Aorta (tissue), 4 donors: ENCODE measurements around the gene CBX6. TPM values are rescaled to one million over a fixed set of nuclear protein-coding genes. Genes with fewer than 3 reads are reported as not detected.

Experiments used
- polyA plus RNA-seq, 2 donors: library from polyadenylated mRNA; stranded (reverse); fragments of 200-250 nt; gene quantifications; one replicate each; pipeline ENCODE4 v1.2.3, GENCODE V29; 2013
- total RNA-seq, 2 donors: library from RNA; stranded (reverse); fragmentation: NEBNext Ultra II Directional; extraction: Animal tissue kit (Norgen Biotek cat#: 25700); gene quantifications; one replicate each; pipeline ENCODE4 v1.2.1, GENCODE V29; 2021
- donor health status: healthy with polysubstance abuse.
- donor health status: Bipolar disorder and iron deficiency.
- donor health status: DM: no; HTN: no; CAD: no.
- donor health status: DM: yes; HTN: yes; CAD: no.

CBX6 gene
- total and polyA plus RNA-seq, 4 donors, result 17.5 to 104 (median 68.0) TPM

Other genes starting within 250 kb of the CBX6 start
- gene FAM227A, start 215.8 kb downstream of the CBX6 start, total RNA-seq, result 1 to 10 TPM in 1 of 2 donors, under 1 TPM in 1; 0.78 to 1.3 TPM
- under 1 TPM in 1 of 2 donors, not detected in 1; 0.56 TPM for gene FAM227A, start 215.8 kb downstream of the CBX6 start, polyA plus RNA-seq
- gene CBY1, start 215.6 kb downstream of the CBX6 start, total RNA-seq, result 10 to 100 TPM; 24.0 to 35.2 TPM
- gene CBY1, start 215.6 kb downstream of the CBX6 start, polyA plus RNA-seq, result 10 to 100 TPM; 64.6 to 66.5 TPM
- 10 to 100 TPM; 36.0 to 39.2 TPM for gene TOMM22, start 190.3 kb downstream of the CBX6 start, total RNA-seq
- gene TOMM22, start 190.3 kb downstream of the CBX6 start, polyA plus RNA-seq, result 10 to 100 TPM; 28.9 to 42.4 TPM
- gene JOSD1, start 171.3 kb downstream of the CBX6 start, total RNA-seq, result 10 to 100 TPM; 54.0 to 54.7 TPM
- gene JOSD1, start 171.3 kb downstream of the CBX6 start, polyA plus RNA-seq, result 10 to 100 TPM; 19.7 to 30.0 TPM
- 10 to 100 TPM; 49.5 to 59.2 TPM for gene GTPBP1, start 166.3 kb downstream of the CBX6 start, total RNA-seq
- gene GTPBP1, start 166.3 kb downstream of the CBX6 start, polyA plus RNA-seq, result 10 to 100 TPM; 10.5 to 21.6 TPM
- gene SUN2, start 116.2 kb downstream of the CBX6 start, total RNA-seq, result 100 to 1,000 TPM; 275 to 495 TPM
- gene SUN2, start 116.2 kb downstream of the CBX6 start, polyA plus RNA-seq, result 100 to 1,000 TPM in 1 of 2 donors, 10 to 100 TPM in 1; 95.4 to 303 TPM
- 10 to 100 TPM in 1 of 2 donors, 1 to 10 TPM in 1; 8.2 to 10.8 TPM for gene DNAL4, start 78.1 kb downstream of the CBX6 start, total RNA-seq
- gene DNAL4, start 78.1 kb downstream of the CBX6 start, polyA plus RNA-seq, result 10 to 100 TPM in 1 of 2 donors, 1 to 10 TPM in 1; 8.8 to 14.3 TPM
- 10 to 100 TPM; 16.5 to 21.9 TPM for gene NPTXR, start 28.2 kb downstream of the CBX6 start, total RNA-seq
- gene NPTXR, start 28.2 kb downstream of the CBX6 start, polyA plus RNA-seq, result 10 to 100 TPM in 1 of 2 donors, 1 to 10 TPM in 1; 6.1 to 11.3 TPM
- gene APOBEC3A, start 85.4 kb upstream of the CBX6 start, total RNA-seq, result 1 to 10 TPM; 1.4 to 7.3 TPM
- gene APOBEC3A, start 85.4 kb upstream of the CBX6 start, polyA plus RNA-seq, result 1 to 10 TPM in 1 of 2 donors, not detected in 1; 4.4 TPM
- gene APOBEC3B, start 110.1 kb upstream of the CBX6 start, total RNA-seq, result 1 to 10 TPM in 1 of 2 donors, not detected in 1; 1.4 TPM
- gene APOBEC3B, start 110.1 kb upstream of the CBX6 start, polyA plus RNA-seq, result 1 to 10 TPM in 1 of 2 donors, not detected in 1; 2.0 TPM
- gene APOBEC3C, start 142.0 kb upstream of the CBX6 start, total RNA-seq, result 10 to 100 TPM; 12.4 to 25.3 TPM
- gene APOBEC3C, start 142.0 kb upstream of the CBX6 start, polyA plus RNA-seq, result 10 to 100 TPM; 17.8 TPM
- gene APOBEC3D, start 148.9 kb upstream of the CBX6 start, total RNA-seq, result 1 to 10 TPM; 1.8 to 4.9 TPM
- 1 to 10 TPM in 1 of 2 donors, under 1 TPM in 1; 0.95 to 1.4 TPM for gene APOBEC3D, start 148.9 kb upstream of the CBX6 start, polyA plus RNA-seq
- 1 to 10 TPM; 6.3 to 9.4 TPM for gene APOBEC3F, start 168.6 kb upstream of the CBX6 start, total RNA-seq
- 1 to 10 TPM; 4.9 to 9.5 TPM for gene APOBEC3F, start 168.6 kb upstream of the CBX6 start, polyA plus RNA-seq
- gene APOBEC3G, start 205.1 kb upstream of the CBX6 start, total RNA-seq, result 1 to 10 TPM; 7.0 to 9.5 TPM
- 10 to 100 TPM in 1 of 2 donors, 1 to 10 TPM in 1; 6.3 to 10.1 TPM for gene APOBEC3G, start 205.1 kb upstream of the CBX6 start, polyA plus RNA-seq
- gene APOBEC3H, start 225.0 kb upstream of the CBX6 start, total RNA-seq, result not detected
- not detected for gene APOBEC3H, start 225.0 kb upstream of the CBX6 start, polyA plus RNA-seq